ENCODE results near the gene TRHDE. TPM values are rescaled to one million over a fixed set of nuclear protein-coding genes. Genes with fewer than 3 reads are reported as not detected.

TRHDE gene
- total and polyA plus RNA-seq, 9 donors: 3.4 to 35.5 (median 18.2) TPM

DNA sequence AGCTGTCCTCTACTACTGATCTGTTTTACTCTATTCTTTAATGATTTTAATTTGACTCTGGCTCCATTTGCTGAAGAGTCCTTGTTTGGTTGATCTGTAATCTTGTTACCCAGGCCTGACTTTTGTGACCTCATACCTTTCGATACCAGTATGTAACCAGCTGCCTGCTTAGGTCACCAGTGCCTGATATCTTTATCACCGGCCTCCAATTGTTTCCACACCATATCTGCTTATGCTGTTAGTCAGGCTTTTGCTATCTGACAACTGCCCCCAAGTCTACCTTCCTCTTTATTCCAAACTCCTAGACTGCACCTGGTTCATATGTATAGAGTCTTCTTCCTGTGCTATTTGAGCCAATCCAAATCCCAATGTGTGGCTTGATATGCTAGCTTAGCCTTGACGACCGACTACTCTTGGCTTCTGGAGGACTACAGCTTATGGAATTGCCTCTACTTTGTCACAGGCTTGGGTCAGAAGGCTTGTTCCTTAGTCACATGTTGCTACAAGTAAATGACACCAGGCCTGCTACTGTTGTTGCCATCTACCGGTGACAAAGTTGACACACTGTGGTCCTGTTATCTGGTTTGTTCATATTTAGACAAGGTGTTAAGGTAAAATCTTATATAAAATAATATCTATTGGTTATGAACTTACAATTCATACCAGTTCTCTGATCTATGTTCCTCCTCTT is 193.9 kb downstream of the TRHDE start:
- TF ChIP-seq EP300 (IDR thresholded peaks at IDR 0.05): no peak
- no peak for TF ChIP-seq POLR2A (IDR thresholded peaks at IDR 0.05)
- TF ChIP-seq, protein P1, sequence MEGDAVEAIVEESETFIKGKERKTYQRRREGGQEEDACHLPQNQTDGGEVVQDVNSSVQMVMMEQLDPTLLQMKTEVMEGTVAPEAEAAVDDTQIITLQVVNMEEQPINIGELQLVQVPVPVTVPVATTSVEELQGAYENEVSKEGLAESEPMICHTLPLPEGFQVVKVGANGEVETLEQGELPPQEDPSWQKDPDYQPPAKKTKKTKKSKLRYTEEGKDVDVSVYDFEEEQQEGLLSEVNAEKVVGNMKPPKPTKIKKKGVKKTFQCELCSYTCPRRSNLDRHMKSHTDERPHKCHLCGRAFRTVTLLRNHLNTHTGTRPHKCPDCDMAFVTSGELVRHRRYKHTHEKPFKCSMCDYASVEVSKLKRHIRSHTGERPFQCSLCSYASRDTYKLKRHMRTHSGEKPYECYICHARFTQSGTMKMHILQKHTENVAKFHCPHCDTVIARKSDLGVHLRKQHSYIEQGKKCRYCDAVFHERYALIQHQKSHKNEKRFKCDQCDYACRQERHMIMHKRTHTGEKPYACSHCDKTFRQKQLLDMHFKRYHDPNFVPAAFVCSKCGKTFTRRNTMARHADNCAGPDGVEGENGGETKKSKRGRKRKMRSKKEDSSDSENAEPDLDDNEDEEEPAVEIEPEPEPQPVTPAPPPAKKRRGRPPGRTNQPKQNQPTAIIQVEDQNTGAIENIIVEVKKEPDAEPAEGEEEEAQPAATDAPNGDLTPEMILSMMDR (IDR thresholded peaks at IDR 0.05): no peak
- no peaks in the 10 kb centered on the region for H3K4me1 ChIP-seq (ENCODE audit: insufficient read depth)
- no peak overlapping the region for H3K27ac ChIP-seq
- 94 to 97% (median 96%) methylated on average over 5 of the region's 5 CpGs for WGBS, 3 donors
- intact Hi-C loops (cut with DNase I): no loop called here
- DNase-seq: no peak
- H3K9me3 ChIP-seq: no peaks in the 10 kb centered on the region
- no peaks in the 10 kb centered on the region for H3K27me3 ChIP-seq
- H3K36me3 ChIP-seq: no peaks in the 10 kb centered on the region
- no peak overlapping the region for H3K4me3 ChIP-seq

DNA sequence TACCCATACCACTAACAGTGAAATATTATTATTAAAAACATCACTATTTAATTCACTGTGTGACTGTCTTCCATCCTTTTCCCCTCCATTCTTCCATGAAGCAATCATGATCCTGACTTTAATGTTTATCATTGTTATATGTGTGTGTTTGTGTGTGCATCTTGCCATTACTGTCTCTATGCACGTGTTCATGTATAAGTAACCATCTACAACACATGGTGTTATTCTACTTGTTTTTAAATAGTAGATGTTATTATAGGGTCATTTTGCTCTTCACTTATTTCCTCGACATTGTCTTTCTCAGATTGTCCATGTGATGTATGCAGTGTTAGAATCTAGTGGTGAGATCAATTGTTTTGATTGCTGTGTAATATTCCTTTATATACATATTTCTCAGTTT is 195.8 kb downstream of the TRHDE start:
- Histone ChIP-seq H3K36me3 (no peaks in the 10 kb centered on the region), H3K9me3 (no peaks in the 10 kb centered on the region), H3K4me3 (no peak overlapping the region), H3K27ac (no peak overlapping the region), H3K27me3 (no peaks in the 10 kb centered on the region), H3K4me1 (ENCODE audit: insufficient read depth) (no peaks in the 10 kb centered on the region)
- 90 to 96% (median 96%) methylated on average over 2 of the region's 2 CpGs for WGBS, 3 donors
- DNase-seq: no peak
- TF ChIP-seq EP300 (IDR thresholded peaks at IDR 0.05): no peak
- TF ChIP-seq, protein P1 (IDR thresholded peaks at IDR 0.05): no peak
- TF ChIP-seq POLR2A (IDR thresholded peaks at IDR 0.05): no peak
- intact Hi-C loops (cut with DNase I): no loop called here

DNA sequence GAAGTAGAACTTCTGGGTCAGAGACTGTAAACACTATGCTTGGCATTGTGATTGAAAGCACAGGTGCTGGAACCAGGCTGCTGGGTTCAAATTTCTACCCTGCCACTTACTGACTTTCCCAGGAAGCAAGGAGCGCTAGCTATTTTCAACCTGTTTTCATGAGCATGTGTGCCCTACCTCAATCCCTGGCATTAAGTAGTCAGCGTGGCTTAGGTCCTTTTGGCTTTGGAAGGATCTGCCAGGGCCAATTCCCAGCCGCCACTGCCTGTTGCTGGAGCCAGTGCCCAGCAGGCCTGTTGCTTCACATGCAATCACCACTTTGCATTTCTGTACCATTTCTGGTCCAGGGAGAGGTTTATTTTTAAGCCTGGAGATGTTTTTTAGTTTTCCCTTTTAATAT is 196.3 kb downstream of the TRHDE start:
- H3K27me3 ChIP-seq: no peaks in the 10 kb centered on the region
- no peaks in the 10 kb centered on the region for H3K36me3 ChIP-seq
- H3K4me1 ChIP-seq (ENCODE audit: insufficient read depth): no peaks in the 10 kb centered on the region
- intact Hi-C loops (cut with DNase I): no loop called here
- 92 to 94% (median 94%) methylated on average over 3 of the region's 3 CpGs for WGBS, 3 donors
- no peak overlapping the region for H3K27ac ChIP-seq
- TF ChIP-seq EP300 (IDR thresholded peaks at IDR 0.05) (no peak), POLR2A (IDR thresholded peaks at IDR 0.05) (no peak)
- TF ChIP-seq, protein P1 (IDR thresholded peaks at IDR 0.05): no peak
- no peaks in the 10 kb centered on the region for H3K9me3 ChIP-seq
- no peak for DNase-seq
- no peak overlapping the region for H3K4me3 ChIP-seq

DNA sequence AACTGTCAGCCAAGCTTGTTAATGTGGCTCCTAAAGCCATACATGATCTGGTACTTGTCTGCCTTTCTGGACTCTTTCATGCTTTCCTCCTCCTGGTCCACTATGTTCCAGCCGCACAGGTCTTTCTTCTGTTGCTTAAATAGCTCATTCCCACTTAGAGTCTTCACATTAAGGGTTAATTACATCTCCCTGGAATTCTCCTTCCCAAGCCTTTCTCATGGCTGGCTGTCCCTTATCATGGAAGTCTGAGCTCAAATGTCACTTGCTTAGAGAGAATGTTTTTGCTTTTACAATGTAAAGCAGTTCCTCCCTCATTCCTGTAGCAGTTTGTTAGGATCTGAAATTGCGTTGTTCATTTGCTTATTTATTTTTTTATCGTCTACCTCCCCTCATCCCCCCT is 199.6 kb downstream of the TRHDE start:
- TF ChIP-seq, protein P1 (IDR thresholded peaks at IDR 0.05): no peak
- no peak for TF ChIP-seq EP300 (IDR thresholded peaks at IDR 0.05)
- no peak for TF ChIP-seq POLR2A (IDR thresholded peaks at IDR 0.05)
- Histone ChIP-seq H3K4me3 (no peak overlapping the region), H3K27ac (no peak overlapping the region), H3K9me3 (no peaks in the 10 kb centered on the region), H3K36me3 (no peaks in the 10 kb centered on the region), H3K27me3 (no peaks in the 10 kb centered on the region), H3K4me1 (ENCODE audit: insufficient read depth) (no peaks in the 10 kb centered on the region)
- intact Hi-C loops (cut with DNase I): no loop called here
- no peak for DNase-seq
- WGBS, 3 donors: 18 to 28% (median 22%) methylated on average over 3 of the region's 3 CpGs
